Activated gamma-delta T cell treated with Interleukin-2 at 50 U/mL for 16 hours (primary cell): ENCODE measurements around the gene MN1.
"Not testable (repeated sequence)": the region's sequence is repeated elsewhere in the genome, so short reads cannot be mapped to it uniquely, and the experiment has no call there.

Source experiments
- DNase-seq: peaks from one replicate; pipeline ENCODE4 v3.0.0-alpha.2; 2020

The MN1 gene

DNA sequence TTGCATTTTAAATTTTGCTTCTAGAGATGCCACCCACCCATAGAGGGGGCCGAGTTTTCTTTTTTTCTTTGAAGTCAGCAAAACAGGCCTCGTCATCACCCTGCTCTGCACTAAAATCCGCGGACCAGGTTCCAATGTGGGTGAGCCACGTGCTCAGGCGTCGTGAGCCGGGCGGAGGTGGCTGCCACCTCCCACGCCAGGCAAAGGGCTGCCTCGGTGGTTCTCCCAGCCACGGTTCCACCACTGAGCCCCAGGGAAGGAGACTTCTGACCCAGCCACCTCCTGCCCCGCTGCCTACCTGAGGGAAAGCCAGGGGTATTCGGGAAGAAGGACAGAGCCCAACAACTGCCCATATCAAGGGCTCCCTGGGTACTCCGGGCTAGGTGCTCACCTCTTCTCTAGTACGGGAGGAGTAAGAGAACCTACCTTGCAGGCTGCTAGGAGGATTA is 45.3 kb downstream of the MN1 start:
- no peak for DNase-seq

DNA sequence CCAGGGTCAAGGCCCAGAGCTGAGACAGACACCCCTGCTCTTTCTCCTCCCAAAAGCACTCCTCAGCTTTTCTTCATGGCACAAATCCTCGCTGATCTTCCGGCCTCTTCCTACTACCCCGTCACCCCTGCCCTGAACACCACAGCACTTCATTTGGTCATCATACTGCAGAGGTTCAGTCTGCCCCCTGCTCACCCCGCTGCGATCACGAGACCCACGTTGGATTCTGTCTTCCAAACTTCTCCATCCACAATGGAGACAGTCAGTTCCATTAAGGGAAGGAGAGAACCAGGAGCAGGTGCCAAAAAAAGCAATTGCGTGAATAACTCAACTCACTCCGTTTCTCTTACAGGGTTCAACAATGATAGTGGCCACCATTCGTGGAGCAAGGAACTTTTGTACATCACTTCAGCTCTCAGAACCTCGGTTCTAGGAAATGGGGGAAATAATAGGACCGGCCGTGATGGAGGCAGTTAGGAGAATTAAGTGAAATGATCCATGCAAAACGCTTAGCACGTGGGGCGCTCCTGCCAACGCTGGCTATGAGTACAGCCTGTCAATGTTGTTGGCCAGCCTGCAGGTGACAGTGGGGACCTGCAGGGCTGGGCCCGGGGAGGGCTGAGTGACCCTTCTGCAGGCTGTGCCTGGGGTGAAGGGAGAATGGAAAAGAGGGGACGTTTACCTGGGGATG is 45.9 kb downstream of the MN1 start:
- DNase-seq, result no peak

DNA sequence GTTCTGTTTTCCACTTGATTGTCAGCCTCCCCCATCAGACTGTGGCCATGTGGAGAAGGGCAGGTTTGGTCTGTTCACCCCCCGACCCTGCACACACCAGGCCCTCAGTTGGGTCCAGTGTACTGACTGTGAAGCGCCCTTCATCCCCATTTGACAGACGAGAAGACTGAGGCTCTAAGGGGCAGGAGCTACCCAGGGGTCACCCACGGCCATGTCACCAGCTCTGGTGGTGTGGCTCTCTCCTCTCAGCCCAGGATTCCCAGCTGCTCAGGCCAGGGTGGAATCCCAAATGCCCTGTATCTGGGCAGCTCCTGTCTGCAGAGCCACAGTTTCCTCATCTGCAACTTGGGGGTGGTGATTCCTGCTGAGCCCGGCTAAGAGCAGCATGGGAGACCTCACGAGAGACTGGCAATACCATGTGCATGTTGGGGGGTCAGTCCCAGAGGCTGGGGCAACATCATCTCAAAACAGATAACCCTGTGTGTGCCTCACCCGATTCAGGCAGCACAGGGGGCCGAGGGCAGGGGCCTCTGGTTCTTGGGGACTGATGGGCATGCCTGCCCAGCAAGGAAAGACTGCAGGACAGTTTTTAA is 46.6 kb downstream of the MN1 start:
- no peak for DNase-seq

DNA sequence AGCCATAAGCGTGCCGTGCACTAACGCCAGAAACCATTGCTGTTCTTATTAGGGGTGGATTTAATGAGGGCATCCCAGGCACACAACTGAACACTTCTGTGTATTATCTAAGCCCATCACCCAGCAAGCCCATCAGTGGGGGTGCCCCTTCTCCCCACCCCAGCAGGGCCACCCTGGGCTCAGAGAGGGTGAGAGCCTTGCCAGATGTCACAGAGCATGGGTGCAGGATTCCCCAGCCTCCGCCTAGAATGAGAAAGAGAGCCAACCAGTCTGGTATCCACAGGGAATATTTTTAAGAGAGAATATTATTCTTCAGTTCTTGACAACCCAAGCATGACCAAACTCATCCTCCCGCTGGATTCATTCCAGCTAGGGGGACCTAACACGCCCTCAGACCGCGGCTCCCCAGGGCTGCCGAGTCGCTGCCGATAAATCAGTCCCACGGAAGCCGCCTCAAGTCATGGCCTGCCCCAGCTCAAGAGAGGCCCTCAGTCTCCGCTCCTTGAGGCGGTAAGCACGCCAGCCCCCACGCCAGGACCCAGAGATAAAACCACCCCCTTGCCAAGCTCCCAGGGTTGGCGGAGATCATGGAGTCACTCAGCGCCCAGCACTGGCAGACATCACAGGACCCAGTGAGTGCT is 47.2 kb downstream of the MN1 start:
- DNase-seq, result no peak

DNA sequence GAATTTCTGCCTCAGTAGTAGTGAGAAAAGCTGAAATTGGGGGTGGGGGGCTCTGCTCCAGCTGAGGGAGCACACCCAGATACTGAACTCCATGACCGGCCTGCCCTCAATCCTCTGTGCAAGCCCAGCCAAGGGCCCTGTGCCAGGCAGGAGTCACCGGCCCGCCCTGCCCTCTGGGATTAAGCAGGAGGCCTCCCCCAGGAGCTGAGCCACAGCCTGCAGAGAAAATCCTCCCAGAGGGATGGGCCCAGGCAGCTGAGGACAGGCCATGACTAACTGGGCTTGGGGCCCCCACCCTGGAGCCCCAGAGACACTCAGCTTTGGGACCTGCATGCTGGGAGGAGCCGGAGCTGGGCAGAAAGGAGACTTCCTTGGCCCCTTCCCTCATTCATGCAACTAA is 48.8 kb downstream of the MN1 start:
- no peak for DNase-seq

DNA sequence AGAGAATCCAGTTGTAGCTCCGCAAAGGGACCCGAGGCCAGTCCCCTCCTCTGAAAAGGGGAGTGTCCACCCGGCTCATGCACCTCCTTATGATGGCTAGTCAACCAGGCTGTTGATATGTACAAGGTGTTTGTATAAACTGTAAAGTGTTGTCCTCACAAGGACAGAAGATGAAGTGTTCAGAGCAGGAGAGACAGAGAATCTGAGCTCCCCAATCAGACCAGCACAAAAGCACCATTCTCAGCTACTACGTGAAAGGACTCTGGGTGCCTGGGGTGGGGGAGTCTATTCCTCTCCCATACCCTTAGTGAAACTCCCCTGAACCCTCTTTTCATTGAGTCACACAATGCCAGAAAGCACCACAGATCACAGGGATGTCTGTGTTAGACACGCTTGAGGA is 49.4 kb downstream of the MN1 start:
- DNase-seq, result no peak

DNA sequence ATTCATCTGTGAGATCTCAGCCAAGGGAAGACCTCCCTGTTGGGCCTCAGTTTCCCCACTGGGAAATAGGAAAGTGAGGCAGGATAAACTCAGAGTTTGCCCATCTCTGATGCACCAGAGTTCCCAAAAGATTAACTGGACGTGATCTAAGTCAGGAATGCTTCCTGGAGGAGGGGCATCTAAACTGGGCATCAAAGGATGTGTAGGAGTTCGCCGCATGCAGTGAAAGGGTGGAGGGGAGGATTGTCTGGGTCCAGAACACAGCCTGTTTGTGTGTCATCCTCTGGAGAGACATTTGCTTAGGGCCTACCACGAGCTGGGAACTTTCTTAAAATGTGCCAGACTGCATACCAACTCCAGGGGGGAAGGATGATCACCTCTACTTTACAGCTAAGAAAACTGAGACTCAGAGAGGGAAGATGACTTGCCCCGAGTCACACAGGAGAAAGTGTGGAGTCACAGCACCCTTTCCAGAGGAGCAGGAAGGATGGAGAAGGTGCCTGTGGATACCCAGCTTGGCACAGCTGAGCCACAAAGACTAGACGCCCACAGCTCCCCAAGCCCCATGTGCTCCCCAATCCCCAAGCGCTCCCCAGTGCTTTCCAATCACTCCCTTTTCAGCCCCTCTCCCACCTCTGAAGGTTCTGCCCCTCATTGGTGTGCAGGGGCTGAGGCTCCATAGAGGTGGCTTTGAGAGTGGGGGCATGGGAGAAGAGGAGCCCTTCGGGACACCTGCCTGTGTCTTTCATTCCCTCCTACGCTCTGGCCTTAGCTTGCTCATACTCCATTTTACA is 50.1 kb downstream of the MN1 start:
- DNase-seq, result no peak

DNA sequence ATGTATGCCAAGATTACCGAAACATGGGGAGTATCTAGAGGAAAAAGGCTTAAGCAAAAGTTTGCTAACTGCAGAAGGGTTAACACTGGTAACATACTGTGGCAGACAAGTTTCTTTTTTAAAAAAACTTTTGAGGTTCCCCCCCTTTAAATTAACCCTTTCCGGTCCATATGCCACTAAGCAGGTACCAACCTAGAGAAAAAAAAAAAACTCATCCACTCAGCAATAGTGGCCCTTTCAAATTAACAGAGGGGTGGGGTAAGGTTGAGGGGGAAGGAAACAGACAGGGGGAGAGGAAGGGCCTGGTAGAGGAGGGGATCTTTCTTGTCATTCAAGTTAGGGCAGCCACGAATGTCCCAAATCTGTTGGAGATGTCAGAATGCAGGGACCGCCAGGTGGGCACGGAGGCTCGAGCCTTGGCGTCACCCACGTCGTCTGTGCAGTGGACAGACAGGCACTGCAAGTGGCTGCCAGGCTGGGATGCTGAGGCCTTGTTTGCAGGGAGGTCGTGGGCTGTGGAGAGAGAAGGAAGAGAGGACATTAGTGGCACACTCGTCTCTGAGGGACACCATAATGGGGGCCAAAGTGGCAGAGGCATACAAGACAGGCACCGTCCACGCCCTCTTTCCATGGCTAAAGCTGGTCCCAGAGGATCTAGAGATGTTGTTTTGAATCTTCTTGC is 50.8 kb downstream of the MN1 start:
- DNase-seq, result no peak

DNA sequence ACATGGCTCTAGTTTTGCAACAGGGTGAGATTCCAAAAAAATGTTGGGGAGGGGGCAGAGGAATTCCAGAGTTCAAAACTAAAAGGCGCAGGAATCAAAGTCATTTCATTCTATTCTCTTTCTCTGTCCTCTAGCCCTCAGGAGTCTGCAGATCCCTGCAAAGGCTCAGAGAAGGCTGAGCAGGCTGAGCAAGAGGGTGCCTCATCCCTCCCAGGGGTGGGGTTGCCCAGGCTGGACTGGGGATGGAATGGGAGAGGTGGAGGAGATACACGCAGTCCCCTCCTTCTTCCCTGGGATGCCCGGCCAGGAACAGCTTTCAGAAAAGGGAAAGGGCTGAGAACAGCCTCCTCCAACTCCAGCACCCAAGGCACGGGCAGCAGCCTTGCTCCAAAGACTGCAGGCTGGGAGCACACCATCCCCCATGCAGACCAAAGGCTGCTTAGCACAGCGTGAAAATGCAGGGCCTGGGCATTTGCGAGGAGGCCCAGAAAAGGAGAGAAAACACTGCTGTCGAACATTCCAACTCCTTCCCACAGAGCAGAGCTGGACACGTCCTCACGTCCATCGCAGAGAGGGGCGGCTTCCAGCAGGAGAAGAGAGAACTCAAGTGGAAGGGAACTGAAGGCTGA is 51.8 kb downstream of the MN1 start:
- DNase-seq, result no peak

DNA sequence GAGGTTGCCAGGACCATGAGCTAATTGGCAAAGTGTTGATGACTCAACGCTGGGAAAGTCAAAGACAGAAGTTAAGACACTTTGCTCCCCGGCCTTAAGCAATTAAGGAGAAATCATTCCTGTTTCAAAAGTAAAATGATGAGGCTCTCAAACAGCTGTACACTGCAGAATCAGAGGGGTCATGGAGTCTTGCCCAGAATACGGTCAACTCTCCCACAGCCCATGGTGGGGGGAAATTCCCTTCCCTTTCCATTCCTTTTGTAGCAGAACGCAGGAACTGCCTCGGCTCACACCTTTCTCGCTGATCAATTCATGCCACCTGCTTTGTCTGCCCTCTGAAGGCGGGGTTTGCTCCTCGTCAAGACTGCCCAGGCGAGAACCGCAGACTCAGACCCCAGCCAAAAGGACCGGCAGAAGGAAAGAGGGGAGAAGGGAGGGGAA is 52.8 kb downstream of the MN1 start:
- no peak for DNase-seq

DNA sequence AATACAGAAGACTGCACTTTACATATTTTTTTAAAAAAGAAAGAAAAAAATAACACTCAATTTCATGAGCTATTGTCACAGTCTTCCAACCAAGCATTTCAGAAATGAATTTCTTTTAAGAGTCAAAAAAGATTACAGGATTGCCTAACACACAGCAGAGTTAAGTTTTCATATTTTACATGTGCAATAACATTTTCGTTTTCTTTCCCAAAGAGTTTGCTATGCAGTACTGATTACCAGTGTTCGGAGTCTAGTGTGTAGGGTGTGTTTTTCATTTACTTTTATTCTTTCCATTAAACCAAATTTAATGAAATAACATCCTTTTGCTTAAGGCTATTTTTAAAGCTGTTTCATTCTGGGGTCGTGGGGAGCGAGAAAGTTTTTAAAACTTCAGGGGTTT is 53.2 kb downstream of the MN1 start:
- no peak for DNase-seq

DNA sequence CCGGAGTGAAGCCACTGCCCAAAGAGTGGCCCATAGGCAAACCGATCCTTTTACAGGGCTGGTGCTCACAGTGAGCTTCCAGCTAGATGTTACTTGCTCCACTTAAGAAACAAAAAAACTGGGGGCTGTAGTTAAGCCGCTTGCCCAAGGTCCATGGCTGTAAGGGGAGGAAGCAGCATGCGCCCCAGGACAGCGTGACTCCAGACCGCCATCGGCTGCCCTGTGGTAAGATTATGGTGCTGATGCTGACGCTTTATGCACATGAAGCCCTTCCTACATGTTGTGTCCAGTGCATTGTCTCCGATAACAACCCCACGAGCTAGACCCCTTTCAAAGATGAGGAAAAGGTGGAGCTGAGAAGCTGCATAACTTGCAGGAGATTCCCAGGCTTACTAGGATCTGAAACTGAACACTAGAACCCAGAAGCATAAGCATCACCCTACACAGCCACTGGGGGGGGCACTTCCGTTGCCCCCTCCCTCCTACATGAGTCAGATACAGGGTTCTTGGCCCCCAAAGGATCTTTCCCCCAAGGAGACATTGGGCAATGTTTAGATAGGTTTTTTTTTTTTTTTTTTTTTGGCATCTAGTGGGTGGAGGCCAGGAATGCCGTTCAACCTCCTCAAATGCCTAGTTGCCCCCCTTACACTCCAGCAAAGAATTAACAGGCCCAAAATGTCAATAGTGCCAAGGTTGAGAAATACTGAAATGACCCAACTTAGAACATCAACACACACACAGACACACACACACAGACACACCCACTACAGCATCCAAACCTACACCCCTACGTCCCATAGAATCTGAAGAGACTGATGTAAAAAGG is 53.9 kb downstream of the MN1 start:
- DNase-seq, result no peak

DNA sequence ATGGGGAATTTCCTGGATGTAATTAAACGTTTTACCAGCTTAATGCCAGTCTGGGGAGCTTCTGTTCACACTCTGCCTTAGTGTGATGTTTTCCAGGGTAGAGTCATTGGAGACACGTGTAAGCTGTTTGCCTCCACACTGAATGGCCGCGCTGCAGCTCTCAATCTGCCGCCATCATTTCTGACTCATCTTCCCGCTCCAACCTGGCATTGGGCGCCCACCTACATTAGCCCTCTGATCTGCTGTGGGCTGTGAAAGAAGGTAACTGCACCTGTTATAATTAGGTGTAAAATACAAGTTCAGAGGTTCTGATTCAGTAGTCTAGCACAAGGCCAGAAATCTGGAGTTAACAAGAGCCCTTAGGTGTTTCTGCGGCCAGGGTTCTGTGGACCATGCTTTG is 54.6 kb downstream of the MN1 start:
- no peak for DNase-seq

DNA sequence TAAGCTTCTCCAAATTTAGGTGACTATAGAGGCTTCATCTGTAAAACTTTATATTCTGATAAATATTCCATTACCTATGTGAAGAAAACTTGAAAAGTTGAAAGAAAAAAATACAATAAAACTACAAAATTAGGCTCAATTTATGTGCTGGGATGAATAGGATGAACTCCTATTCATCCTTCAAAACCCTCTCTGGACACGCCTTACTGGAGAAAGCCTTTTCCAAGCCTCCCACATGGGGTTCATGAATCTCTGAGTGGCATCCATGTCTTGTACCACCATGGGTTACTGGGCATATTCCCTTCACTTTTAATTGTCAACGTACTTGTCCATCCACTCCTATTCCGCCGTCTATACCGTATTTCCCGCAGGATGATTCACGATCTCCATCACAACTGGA is 55.7 kb downstream of the MN1 start:
- no peak for DNase-seq

DNA sequence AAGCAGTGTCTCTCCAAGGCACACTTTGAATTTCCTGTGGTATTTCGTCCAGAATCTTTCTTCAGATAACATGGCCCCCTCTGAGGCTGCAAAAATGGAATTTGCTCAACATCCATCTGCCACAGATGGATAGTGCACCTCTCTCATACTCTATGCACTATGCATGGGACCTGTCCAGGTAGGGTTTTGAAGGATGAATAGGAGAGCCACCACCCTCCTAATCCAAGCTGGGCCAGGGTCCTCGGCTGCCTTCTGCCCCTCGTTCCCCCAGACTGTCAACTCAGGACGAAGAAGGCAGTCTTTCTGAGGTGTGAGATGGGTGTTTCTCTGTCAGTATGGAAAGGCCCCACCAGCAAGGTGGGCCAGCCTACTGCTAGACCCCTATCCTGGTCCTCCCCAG is 56.4 kb downstream of the MN1 start:
- no peak for DNase-seq

DNA sequence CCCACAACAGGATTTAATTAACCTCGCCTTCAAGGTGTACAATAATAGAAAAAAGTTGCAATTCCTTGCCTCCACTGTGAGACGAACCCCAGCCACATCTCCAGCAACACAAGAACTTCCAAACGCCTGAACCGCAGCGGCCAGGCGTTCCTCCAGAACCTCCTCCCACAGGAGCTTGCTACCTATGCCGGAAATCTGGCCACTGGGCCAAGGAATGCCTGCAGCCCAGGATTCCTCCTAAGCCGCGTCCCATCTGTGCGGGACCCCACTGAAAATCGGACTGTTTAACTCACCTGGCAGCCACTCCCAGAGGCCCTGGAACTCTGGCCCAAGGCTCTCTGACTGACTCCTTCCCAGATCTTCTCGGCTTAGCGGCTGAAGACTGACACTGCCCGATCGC is 57.5 kb downstream of the MN1 start:
- not testable (repeated sequence) for DNase-seq

DNA sequence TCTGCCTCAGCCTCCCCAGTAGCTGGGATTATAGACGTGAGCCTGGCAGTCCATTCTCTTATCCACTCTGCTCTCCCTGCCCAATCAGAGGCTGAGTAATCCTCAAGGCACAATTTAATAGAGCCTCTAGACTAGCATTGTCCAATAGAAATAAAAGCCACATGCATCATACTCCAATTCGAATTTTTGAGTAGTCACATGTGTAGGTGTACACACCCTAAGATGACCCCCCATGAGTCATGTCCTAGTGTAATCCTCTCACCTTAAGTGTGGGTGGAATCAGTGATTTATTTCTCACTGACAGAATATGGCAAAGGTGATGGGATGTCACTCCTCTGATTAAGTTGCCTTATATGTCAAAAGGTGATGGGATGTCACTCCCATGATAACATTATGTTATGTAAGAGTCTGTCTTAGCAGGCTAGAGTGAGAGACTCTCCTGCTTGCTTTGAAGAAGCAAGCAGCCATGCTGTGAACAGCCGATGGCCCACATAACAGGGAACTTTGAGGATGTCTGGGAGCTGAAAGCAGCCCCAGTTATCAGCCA is 61.3 kb downstream of the MN1 start:
- no peak for DNase-seq

DNA sequence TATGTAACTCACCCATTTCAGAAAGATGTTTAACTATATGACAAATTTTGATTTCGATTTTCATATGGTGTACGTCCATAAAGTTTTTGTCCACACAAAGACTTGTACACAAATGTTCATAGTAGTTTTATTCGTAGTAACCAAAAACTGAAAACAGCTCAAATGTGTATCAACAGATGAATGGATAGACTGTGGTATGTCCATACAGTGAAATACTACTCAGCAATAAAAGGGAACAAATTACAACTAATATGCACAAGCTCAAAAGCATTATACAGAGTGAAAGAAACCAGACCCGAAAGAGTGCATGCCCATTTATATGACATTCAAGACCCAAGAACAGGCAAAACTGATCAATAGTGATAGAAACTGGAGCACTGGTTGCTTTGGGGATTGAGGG is 64.0 kb downstream of the MN1 start:
- no peak for DNase-seq

DNA sequence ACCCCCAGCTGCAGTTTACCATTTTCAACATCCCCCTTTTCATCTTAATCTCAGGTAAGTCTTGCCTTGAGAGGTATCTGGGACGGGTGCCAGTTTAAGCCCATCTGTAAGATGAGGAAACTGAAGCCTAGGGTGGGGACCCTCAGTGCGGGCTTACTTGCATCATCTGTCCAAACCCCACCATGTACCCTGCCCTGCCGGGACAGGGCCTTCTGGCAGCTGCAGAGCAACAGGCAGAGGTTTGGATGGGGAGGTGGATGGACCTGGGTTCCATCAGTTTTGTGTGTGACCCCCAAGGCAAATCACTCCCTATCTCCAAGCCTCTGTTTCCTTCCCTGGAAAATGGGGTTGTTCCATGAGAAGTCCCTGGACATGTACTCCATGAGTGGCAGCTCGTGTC is 67.5 kb downstream of the MN1 start:
- DNase-seq, result no peak

DNA sequence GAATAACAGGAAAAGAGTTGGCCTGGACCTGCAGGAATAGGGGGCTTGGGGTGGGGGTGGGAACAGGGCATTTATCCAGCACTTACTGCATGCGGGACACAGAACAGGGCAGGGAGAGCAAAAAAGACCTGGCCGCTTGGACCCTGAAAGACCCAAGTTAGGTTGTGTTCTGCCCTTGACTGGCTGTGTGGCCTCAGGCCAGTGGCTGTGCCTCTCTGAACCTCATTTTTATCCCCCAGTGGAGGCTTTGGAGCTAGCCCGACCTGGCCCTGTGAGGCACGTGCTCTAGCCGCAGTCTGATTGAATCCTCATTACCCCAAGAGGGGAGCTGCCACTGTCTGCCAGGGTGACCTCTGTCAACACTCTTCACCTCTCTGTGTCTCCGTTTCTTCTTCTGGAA is 68.7 kb downstream of the MN1 start:
- DNase-seq, result no peak

DNA sequence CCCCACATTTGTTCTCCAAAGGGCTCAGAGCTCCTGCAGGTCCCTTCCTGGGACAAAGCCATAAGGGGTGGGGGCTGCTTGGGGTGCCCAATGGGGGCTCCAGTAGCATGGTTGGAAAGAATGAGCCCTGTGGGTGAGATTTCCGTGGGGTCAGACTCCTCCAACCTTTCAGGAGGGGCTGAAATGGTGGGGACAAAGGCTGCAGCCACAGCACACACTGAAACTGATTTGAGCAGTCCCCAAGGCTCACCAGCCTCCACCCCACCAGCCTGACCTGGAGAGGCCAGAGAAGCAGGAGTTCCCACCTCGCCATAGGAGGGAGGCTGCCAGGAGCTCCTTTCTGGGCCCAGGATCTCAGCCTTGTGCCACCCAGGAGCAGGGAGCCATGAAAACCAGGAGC is 69.2 kb downstream of the MN1 start:
- DNase-seq, result no peak
